ENCODE results near the gene SLC5A11. TPM values are rescaled to one million over a fixed set of nuclear protein-coding genes. Genes with fewer than 3 reads are reported as not detected.

SLC5A11 gene
- polyA plus RNA-seq, 3 donors = 0.60 TPM; not detected in 2

DNA sequence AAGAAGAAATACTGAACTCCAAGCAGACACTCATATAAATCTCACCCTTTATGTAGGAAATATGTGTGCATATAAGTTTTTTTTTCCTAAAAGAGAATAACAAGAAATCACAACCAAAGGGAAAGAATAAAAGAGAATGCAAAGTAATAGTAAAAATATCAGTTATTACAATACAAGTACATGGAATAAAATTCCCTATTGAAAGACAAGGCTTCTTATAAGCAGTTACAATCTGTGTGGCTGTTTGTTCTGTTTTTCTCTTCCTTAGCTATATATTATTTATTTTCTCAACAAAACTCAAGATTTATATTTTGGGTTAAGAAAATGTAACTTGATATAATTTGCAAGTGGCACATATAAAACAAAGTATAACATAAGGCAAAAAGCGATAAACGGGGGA is 41.7 kb downstream of the SLC5A11 start:
- no peaks in the 10 kb centered on the region for H3K36me3 Mint-ChIP-seq
- H3K79me2 ChIP-seq (ENCODE audit: insufficient read depth, low read length) = no peaks in the 10 kb centered on the region
- TF ChIP-seq, protein P1, sequence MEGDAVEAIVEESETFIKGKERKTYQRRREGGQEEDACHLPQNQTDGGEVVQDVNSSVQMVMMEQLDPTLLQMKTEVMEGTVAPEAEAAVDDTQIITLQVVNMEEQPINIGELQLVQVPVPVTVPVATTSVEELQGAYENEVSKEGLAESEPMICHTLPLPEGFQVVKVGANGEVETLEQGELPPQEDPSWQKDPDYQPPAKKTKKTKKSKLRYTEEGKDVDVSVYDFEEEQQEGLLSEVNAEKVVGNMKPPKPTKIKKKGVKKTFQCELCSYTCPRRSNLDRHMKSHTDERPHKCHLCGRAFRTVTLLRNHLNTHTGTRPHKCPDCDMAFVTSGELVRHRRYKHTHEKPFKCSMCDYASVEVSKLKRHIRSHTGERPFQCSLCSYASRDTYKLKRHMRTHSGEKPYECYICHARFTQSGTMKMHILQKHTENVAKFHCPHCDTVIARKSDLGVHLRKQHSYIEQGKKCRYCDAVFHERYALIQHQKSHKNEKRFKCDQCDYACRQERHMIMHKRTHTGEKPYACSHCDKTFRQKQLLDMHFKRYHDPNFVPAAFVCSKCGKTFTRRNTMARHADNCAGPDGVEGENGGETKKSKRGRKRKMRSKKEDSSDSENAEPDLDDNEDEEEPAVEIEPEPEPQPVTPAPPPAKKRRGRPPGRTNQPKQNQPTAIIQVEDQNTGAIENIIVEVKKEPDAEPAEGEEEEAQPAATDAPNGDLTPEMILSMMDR (IDR thresholded peaks at IDR 0.05) = no peak
- no peak overlapping the region for H3K27ac ChIP-seq (ENCODE audit: low read depth in 1 of 2, low read length in 2 of 2)
- H3K27me3 ChIP-seq (ENCODE audit: control insufficient read depth in 2 of 2, insufficient read depth in 2 of 2, low read length in 2 of 2) = no peaks in the 10 kb centered on the region
- peaks cover 5 to 14% (median 10%) of the 10 kb centered on the region in 3 donors for H3K27me3 Mint-ChIP-seq (ENCODE audit: low read depth in 3 of 3)
- H3K9me3 ChIP-seq (replicated peaks in 1 of 2; ENCODE audit: control insufficient read depth in 1 of 2, insufficient read depth in 1 of 2, low read length in 2 of 2) = no peaks in the 10 kb centered on the region
- H4K20me1 ChIP-seq (ENCODE audit: insufficient read depth, low read length) = no peaks in the 10 kb centered on the region
- H3K27ac Mint-ChIP-seq = no peak overlapping the region
- H3K4me1 Mint-ChIP-seq = no peaks in the 10 kb centered on the region
- H3K4me3 Mint-ChIP-seq = no peak overlapping the region
- H3K4me2 ChIP-seq (replicated peaks; ENCODE audit: extremely low read depth, low read length, poor library complexity, severe bottlenecking) = no peak overlapping the region
- no peaks in the 10 kb centered on the region for H3K36me3 ChIP-seq (replicated peaks in 1 of 2; ENCODE audit: control insufficient read depth in 1 of 2, insufficient read depth in 2 of 2, low read length in 2 of 2)
- no peak for DNase-seq
- no CpG with 5 or more reads among the region's 2 CpGs for WGBS (ENCODE audit: insufficient coverage)
- intact Hi-C loops (cut with micrococcal nuclease) = no loop called here
- no peak overlapping the region for H2AFZ ChIP-seq (ENCODE audit: insufficient read depth, low read depth, low read length, poor library complexity, severe bottlenecking)
- no peak overlapping the region for H3K9ac ChIP-seq (ENCODE audit: insufficient read depth, low read length, poor library complexity, severe bottlenecking)
- H3K4me1 ChIP-seq (ENCODE audit: control insufficient read depth in 1 of 2, insufficient read depth in 2 of 2, low read length in 2 of 2) = no peaks in the 10 kb centered on the region
- peaks cover 0 to 4% (median 0%) of the 10 kb centered on the region in 7 donors for H3K9me3 Mint-ChIP-seq
- H3K4me3 ChIP-seq (replicated peaks in 1 of 3; ENCODE audit: low read depth in 2 of 3, low read length in 3 of 3) = no peak overlapping the region

GRCh38 chr16:24890746-24891145 is 45.0 kb downstream of the SLC5A11 start:
- no peak overlapping the region for H3K9ac ChIP-seq (ENCODE audit: insufficient read depth, low read length, poor library complexity, severe bottlenecking)
- Mint-ChIP-seq H3K27ac (no peak overlapping the region), H3K36me3 (no peaks in the 10 kb centered on the region), H3K9me3 (peaks cover 0 to 4% (median 0%) of the 10 kb centered on the region in 7 donors), H3K27me3 (ENCODE audit: low read depth in 3 of 3) (peaks cover 6 to 20% (median 12%) of the 10 kb centered on the region in 3 donors), H3K4me1 (no peaks in the 10 kb centered on the region), H3K4me3 (no peak overlapping the region)
- no peaks in the 10 kb centered on the region for H3K27me3 ChIP-seq (ENCODE audit: control insufficient read depth in 2 of 2, insufficient read depth in 2 of 2, low read length in 2 of 2)
- no peaks in the 10 kb centered on the region for H3K4me1 ChIP-seq (ENCODE audit: control insufficient read depth in 1 of 2, insufficient read depth in 2 of 2, low read length in 2 of 2)
- no peaks in the 10 kb centered on the region for H4K20me1 ChIP-seq (ENCODE audit: insufficient read depth, low read length)
- intact Hi-C loops (cut with micrococcal nuclease) = no loop called here
- H3K79me2 ChIP-seq (ENCODE audit: insufficient read depth, low read length) = no peaks in the 10 kb centered on the region
- TF ChIP-seq, protein P1 (IDR thresholded peaks at IDR 0.05) = no peak
- no peak overlapping the region for H3K4me3 ChIP-seq (replicated peaks in 1 of 3; ENCODE audit: low read depth in 2 of 3, low read length in 3 of 3)
- H3K36me3 ChIP-seq (replicated peaks in 1 of 2; ENCODE audit: control insufficient read depth in 1 of 2, insufficient read depth in 2 of 2, low read length in 2 of 2) = no peaks in the 10 kb centered on the region
- no peak overlapping the region for H2AFZ ChIP-seq (ENCODE audit: insufficient read depth, low read depth, low read length, poor library complexity, severe bottlenecking)
- no peak overlapping the region for H3K27ac ChIP-seq (ENCODE audit: low read depth in 1 of 2, low read length in 2 of 2)
- no peak overlapping the region for H3K4me2 ChIP-seq (replicated peaks; ENCODE audit: extremely low read depth, low read length, poor library complexity, severe bottlenecking)
- WGBS (ENCODE audit: insufficient coverage) = 89% methylated on average over 4 of the region's 13 CpGs
- no peak for DNase-seq
- H3K9me3 ChIP-seq (replicated peaks in 1 of 2; ENCODE audit: control insufficient read depth in 1 of 2, insufficient read depth in 1 of 2, low read length in 2 of 2) = no peaks in the 10 kb centered on the region
